HepG2 (cell line): Measurements from ENCODE around the gene ERC1.
"Not testable (repeated sequence)": the region's sequence is repeated elsewhere in the genome, so short reads cannot be mapped to it uniquely, and the experiment has no call there.

Experiments
- ATF2 ChIP-seq: sonication (generic); formaldehyde crosslinking; IDR thresholded peaks from 2 replicates; pipeline ENCODE4 v1.4.0; 2020; ENCODE audit warnings: missing genetic modification reagents
- ETS1 ChIP-seq: sonication (generic); formaldehyde crosslinking; IDR thresholded peaks from 2 replicates; pipeline ENCODE4 v1.4.0; 2020; ENCODE audit warnings: missing genetic modification reagents
- KLF6 ChIP-seq: IDR thresholded peaks from 2 replicates; pipeline ENCODE4 v1.8.0; 2016; ENCODE audit warnings: missing biosample characterization, missing genetic modification reagents
- SMARCC2 ChIP-seq: fragments of 450-650 bp; IDR thresholded peaks from 2 replicates; pipeline ENCODE4 v1.6.1; 2017; ENCODE audit warnings: antibody characterized with exemption, mild to moderate bottlenecking
- ZBTB4 ChIP-seq: sonication (generic); formaldehyde crosslinking; IDR thresholded peaks from 2 replicates; pipeline ENCODE4 v1.4.0; 2020; ENCODE audit warnings: missing genetic modification reagents, mild to moderate bottlenecking, borderline replicate concordance
- ZNF317 ChIP-seq: sonication (generic); formaldehyde crosslinking; IDR thresholded peaks from 2 replicates; pipeline ENCODE4 v1.5.0; 2020; ENCODE audit warnings: mild to moderate bottlenecking, missing genetic modification reagents
- ZNF350 ChIP-seq: sonication (generic); formaldehyde crosslinking; IDR thresholded peaks from 2 replicates; pipeline ENCODE4 v1.4.0; 2020; ENCODE audit warnings: mild to moderate bottlenecking, low read depth, missing genetic modification reagents, borderline replicate concordance

GRCh38 chr12:1355871-1356270, 364.8 kb downstream of the ERC1 start:
- not testable (repeated sequence) for TF ChIP-seq KLF6 (CRISPR knock-in tag); SMARCC2; ATF2; ETS1 (CRISPR knock-in tag); ZNF350 (CRISPR knock-in tag); ZBTB4 (CRISPR knock-in tag); ZNF317 (CRISPR knock-in tag)
